Measurements from ENCODE around the gene CYB5B. TPM values are rescaled to one million over a fixed set of nuclear protein-coding genes. Genes with fewer than 3 reads are reported as not detected.

CYB5B gene
- total RNA-seq, 1 donor from 2014 or later, result 120 TPM

- Mint-ChIP-seq H3K9me3 (ENCODE audit: unreplicated experiment) (no peaks in the 10 kb centered on the region), H3K27ac (ENCODE audit: unreplicated experiment) (no peak overlapping the region), H3K4me3 (ENCODE audit: unreplicated experiment) (no peak overlapping the region), H3K4me1 (ENCODE audit: unreplicated experiment) (peaks cover 18% of the 10 kb centered on the region), H3K36me3 (ENCODE audit: low read depth, unreplicated experiment) (no peaks in the 10 kb centered on the region), H3K27me3 (ENCODE audit: unreplicated experiment) (peaks cover 2% of the 10 kb centered on the region)
- TF ChIP-seq CTCF (IDR thresholded peaks at IDR 0.05; ENCODE audit: unreplicated experiment), result no peak
- no peak for DNase-seq (ENCODE audit: low spot score)
Observed at GRCh38 chr16:69476920-69477443, 52.6 kb downstream of the CYB5B start.

- TF ChIP-seq CTCF (IDR thresholded peaks at IDR 0.05; ENCODE audit: unreplicated experiment), result no peak
- Mint-ChIP-seq H3K9me3 (ENCODE audit: unreplicated experiment) (no peaks in the 10 kb centered on the region), H3K27ac (ENCODE audit: unreplicated experiment) (no peak overlapping the region), H3K27me3 (ENCODE audit: unreplicated experiment) (peaks cover 2% of the 10 kb centered on the region), H3K36me3 (ENCODE audit: low read depth, unreplicated experiment) (no peaks in the 10 kb centered on the region), H3K4me1 (ENCODE audit: unreplicated experiment) (peaks cover 23% of the 10 kb centered on the region), H3K4me3 (ENCODE audit: unreplicated experiment) (no peak overlapping the region)
- DNase-seq (ENCODE audit: low spot score), result no peak
Observed at GRCh38 chr16:69477546-69477945, 53.1 kb downstream of the CYB5B start.

- no peak for DNase-seq (ENCODE audit: low spot score)
- Mint-ChIP-seq H3K36me3 (ENCODE audit: low read depth, unreplicated experiment) (no peaks in the 10 kb centered on the region), H3K27me3 (ENCODE audit: unreplicated experiment) (peaks cover 3% of the 10 kb centered on the region), H3K9me3 (ENCODE audit: unreplicated experiment) (no peaks in the 10 kb centered on the region), H3K4me3 (ENCODE audit: unreplicated experiment) (no peak overlapping the region), H3K4me1 (ENCODE audit: unreplicated experiment) (peaks cover 30% of the 10 kb centered on the region), H3K27ac (ENCODE audit: unreplicated experiment) (no peak overlapping the region)
- TF ChIP-seq CTCF (IDR thresholded peaks at IDR 0.05; ENCODE audit: unreplicated experiment), result no peak
Observed at GRCh38 chr16:69478685-69479084, 54.3 kb downstream of the CYB5B start.

GRCh38 chr16:69479775-69480174, 55.4 kb downstream of the CYB5B start:
- Mint-ChIP-seq H3K9me3 (ENCODE audit: unreplicated experiment) (no peaks in the 10 kb centered on the region), H3K27ac (ENCODE audit: unreplicated experiment) (peak overlapping the region; percentile 22), H3K4me1 (ENCODE audit: unreplicated experiment) (peaks cover 37% of the 10 kb centered on the region), H3K4me3 (ENCODE audit: unreplicated experiment) (no peak overlapping the region), H3K27me3 (ENCODE audit: unreplicated experiment) (peaks cover 6% of the 10 kb centered on the region), H3K36me3 (ENCODE audit: low read depth, unreplicated experiment) (no peaks in the 10 kb centered on the region)
- no peak for DNase-seq (ENCODE audit: low spot score)
- TF ChIP-seq CTCF (IDR thresholded peaks at IDR 0.05; ENCODE audit: unreplicated experiment), result no peak

- no peak for TF ChIP-seq CTCF (IDR thresholded peaks at IDR 0.05; ENCODE audit: unreplicated experiment)
- Mint-ChIP-seq H3K27ac (ENCODE audit: unreplicated experiment) (peak overlapping the region; percentile 92), H3K36me3 (ENCODE audit: low read depth, unreplicated experiment) (no peaks in the 10 kb centered on the region), H3K4me1 (ENCODE audit: unreplicated experiment) (peaks cover 35% of the 10 kb centered on the region), H3K9me3 (ENCODE audit: unreplicated experiment) (no peaks in the 10 kb centered on the region), H3K4me3 (ENCODE audit: unreplicated experiment) (peak overlapping the region; percentile 43), H3K27me3 (ENCODE audit: unreplicated experiment) (peaks cover 6% of the 10 kb centered on the region)
- DNase-seq (ENCODE audit: low spot score), result peak; percentile 42
Observed at GRCh38 chr16:69481901-69482341, 57.5 kb downstream of the CYB5B start.

Data from endothelial cell (in vitro differentiated cells).